Kidney epithelial cell (primary cell): ENCODE measurements around the gene TERT. TPM values are rescaled to one million over a fixed set of nuclear protein-coding genes. Genes with fewer than 3 reads are reported as not detected.
"Not testable (repeated sequence)": the region's sequence is repeated elsewhere in the genome, so short reads cannot be mapped to it uniquely, and the experiment has no call there.

Experiments
- DNase-seq: peaks from one replicate; pipeline ENCODE4 v3.0.0-alpha.2; 2010; ENCODE audit warnings: low read depth
- H3K27me3 ChIP-seq: 2 replicates; pipeline ENCODE4 v1.6.0; 2011; ENCODE audit warnings: low read length; ENCODE audit not compliant: control insufficient read depth, insufficient read depth
- H3K36me3 ChIP-seq: 2 replicates; pipeline ENCODE4 v1.5.1; 2011; ENCODE audit warnings: low read length; ENCODE audit not compliant: control insufficient read depth, insufficient read depth
- H3K4me3 ChIP-seq: 2 replicates; pipeline ENCODE4 v1.5.1; 2011; ENCODE audit warnings: low read depth, mild to moderate bottlenecking, control low read depth, low read length
- CTCF ChIP-seq: IDR thresholded peaks from 2 replicates; pipeline ENCODE4 v1.5.1; 2011; ENCODE audit warnings: mild to moderate bottlenecking, moderate library complexity, low read length, control low read depth, inconsistent platforms; ENCODE audit not compliant: insufficient read depth, poor library complexity, severe bottlenecking
- total RNA-seq: library from RNA; depleted of rRNA; stranded (reverse); fragments of >200 nt; gene quantifications from 2 replicates; pipeline ENCODE4 v1.2.3, GENCODE V29; 2015

The TERT gene
- total RNA-seq, 1 donor from 2014 or later: not detected

- no peak overlapping the region for H3K4me3 ChIP-seq
- H3K36me3 ChIP-seq: no peaks in the 10 kb centered on the region
- DNase-seq: no peak
- peaks cover 2% of the 10 kb centered on the region for H3K27me3 ChIP-seq
- no peak for TF ChIP-seq CTCF
These were observed 59.5 kb downstream of the TERT start for GRCh38 chr5:1235379-1235778.

- no peak for DNase-seq
- TF ChIP-seq CTCF: no peak
- Histone ChIP-seq H3K36me3 (no peaks in the 10 kb centered on the region), H3K27me3 (peaks cover 13% of the 10 kb centered on the region), H3K4me3 (no peak overlapping the region)
These were observed 62.1 kb downstream of the TERT start for GRCh38 chr5:1232780-1233179.

- Histone ChIP-seq H3K27me3 (peaks cover 20% of the 10 kb centered on the region), H3K4me3 (no peak overlapping the region), H3K36me3 (no peaks in the 10 kb centered on the region)
- no peak for DNase-seq
- no peak for TF ChIP-seq CTCF
These were observed 63.4 kb downstream of the TERT start for GRCh38 chr5:1231354-1231905.

GRCh38 chr5:1230551-1230950 lies 64.3 kb downstream of the TERT start:
- DNase-seq: no peak
- no peaks in the 10 kb centered on the region for H3K36me3 ChIP-seq
- no peak overlapping the region for H3K4me3 ChIP-seq
- no peak for TF ChIP-seq CTCF
- H3K27me3 ChIP-seq: peaks cover 28% of the 10 kb centered on the region

GRCh38 chr5:1229822-1230221 lies 65.0 kb downstream of the TERT start:
- Histone ChIP-seq H3K27me3 (peaks cover 30% of the 10 kb centered on the region), H3K4me3 (no peak overlapping the region), H3K36me3 (no peaks in the 10 kb centered on the region)
- no peak for DNase-seq
- no peak for TF ChIP-seq CTCF

- DNase-seq, H3K36me3 ChIP-seq, H3K4me3 ChIP-seq: not testable (repeated sequence)
- H3K27me3 ChIP-seq: peaks cover 30% of the 10 kb centered on the region
These were observed 65.8 kb downstream of the TERT start for GRCh38 chr5:1229023-1229422.
